ENCODE measurements around the gene H2AZ1. TPM values are rescaled to one million over a fixed set of nuclear protein-coding genes. Genes with fewer than 3 reads are reported as not detected.

H2AZ1 gene
- 934 and 957 TPM in 2 replicates for total RNA-seq

GRCh38 chr4:99949999-99950912, at the start of gene H2AZ1:
Gene H2AZ1 (minus strand): TSS chr4:99950275. CDS start chr4:99950170, 105 bp downstream.

DNA sequence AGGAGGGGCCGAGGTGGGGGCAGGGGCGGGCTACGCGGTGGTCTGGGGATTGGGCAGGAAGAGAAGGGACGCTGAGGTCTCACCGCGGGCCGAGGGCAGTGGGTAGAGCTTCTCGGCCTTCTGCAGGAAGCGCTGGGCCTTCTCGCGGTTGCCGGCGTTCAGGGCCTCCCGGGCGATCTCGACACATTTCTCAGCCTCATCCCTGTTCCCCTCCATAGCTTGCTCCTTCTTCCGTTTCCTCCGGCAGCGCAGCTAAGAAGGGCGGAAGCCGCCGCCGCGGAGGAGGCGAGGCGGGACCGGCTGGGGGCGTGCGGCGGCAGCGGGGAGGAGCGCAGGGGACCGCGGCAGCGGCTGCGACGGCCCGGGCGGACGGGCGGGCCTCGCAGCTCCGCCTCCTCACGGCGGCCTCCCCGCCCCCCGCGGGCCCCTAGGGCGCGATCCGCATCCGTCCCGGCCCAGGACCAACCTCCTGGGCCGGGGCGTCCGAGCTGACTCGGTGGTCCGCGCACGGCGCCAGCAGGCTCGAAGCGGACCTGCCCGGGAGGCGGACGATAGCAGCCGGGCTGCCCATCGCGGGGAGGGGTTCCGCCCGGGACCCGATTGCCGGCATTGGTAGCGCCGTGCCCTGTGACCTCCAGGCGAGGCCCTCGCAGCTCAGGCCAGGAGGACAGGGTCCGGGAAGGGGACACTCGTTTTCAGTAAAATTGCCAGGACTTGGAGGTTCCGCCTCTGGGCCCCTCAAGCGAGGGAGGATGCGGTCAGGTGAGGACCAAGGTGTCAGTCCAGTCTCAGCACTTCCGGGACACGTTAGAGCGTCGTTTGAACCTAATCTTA, 3.5 kb downstream of the H2AZ1 start, which contains the start of gene DNAJB14:
Gene DNAJB14, minus strand, starts transcription at position 263 of the 834 bp plus-strand sequence. Its CDS starts 47 bp downstream, at position 216.

Other genes with a start within 250 kb of the H2AZ1 start
- not detected in 2 replicates for gene DAPP1, start 133.4 kb downstream of the H2AZ1 start, total RNA-seq
- gene LAMTOR3, start 55.8 kb downstream of the H2AZ1 start, total RNA-seq: 23.5 and 24.2 TPM in 2 replicates
- 11.8 and 17.2 TPM in 2 replicates for gene DNAJB14, start 3.7 kb downstream of the H2AZ1 start, total RNA-seq
- 1.0 and 1.3 TPM in 2 replicates for gene DDIT4L, start 240.2 kb upstream of the H2AZ1 start, total RNA-seq

All from bronchus fibroblast of lung (primary cell).